Activated naive CD8-positive, alpha-beta T cell treated with anti-CD3 and anti-CD28 coated beads, Interleukin-2, amount 10 ng/mL, durations not matched to agents 7 days and 5 days (primary cell): ENCODE results near the gene ZCWPW1. TPM values are rescaled to one million over a fixed set of nuclear protein-coding genes. Genes with fewer than 3 reads are reported as not detected.
"Not testable (repeated sequence)": the region's sequence is repeated elsewhere in the genome, so short reads cannot be mapped to it uniquely, and the experiment has no call there.

ENCODE experiments used
- ATAC-seq: fragments of 150-1000 bp; cut with Tn5 transposase; one replicate; pipeline ENCODE4 v1.10.0; 2021; ENCODE audit warnings: low read depth, moderate library complexity
- POLR2A ChIA-PET: fragments of 350-600 bp; sonication (Branson Sonifier 250); formaldehyde crosslinking; loops from one replicate; lab custom pipeline; 2021; ENCODE audit warnings: antibody characterized with exemption; lab: Charles Lee
- DNase-seq: peaks from one replicate; pipeline ENCODE4 v3.0.0; 2021
- H3K27ac Mint-ChIP-seq: one replicate; pipeline ENCODE4 v1.8.0; 2022; ENCODE audit warnings: mild to moderate bottlenecking, mixed read lengths
- H3K27me3 Mint-ChIP-seq: one replicate; pipeline ENCODE4 v1.8.0; 2022; ENCODE audit warnings: mild to moderate bottlenecking, moderate library complexity, mixed read lengths
- H3K36me3 Mint-ChIP-seq: one replicate; pipeline ENCODE4 v1.8.0; 2021; ENCODE audit warnings: mild to moderate bottlenecking, mixed read lengths
- H3K4me1 Mint-ChIP-seq: one replicate; pipeline ENCODE4 v1.8.0; 2021; ENCODE audit warnings: mixed read lengths
- H3K4me3 Mint-ChIP-seq: one replicate; pipeline ENCODE4 v1.8.0; 2022; ENCODE audit warnings: mild to moderate bottlenecking, moderate library complexity, mixed read lengths
- H3K9me3 Mint-ChIP-seq: one replicate; pipeline ENCODE4 v1.8.0; 2021; ENCODE audit warnings: mixed read lengths
- total RNA-seq, 2 experiments: library from RNA; stranded (reverse); gene quantifications; one replicate each; pipeline ENCODE4 v1.2.3, GENCODE V29; 2021

The ZCWPW1 gene
- total RNA-seq, 2 experiments from 2014 or later, result 6.2 to 6.5 TPM

DNA sequence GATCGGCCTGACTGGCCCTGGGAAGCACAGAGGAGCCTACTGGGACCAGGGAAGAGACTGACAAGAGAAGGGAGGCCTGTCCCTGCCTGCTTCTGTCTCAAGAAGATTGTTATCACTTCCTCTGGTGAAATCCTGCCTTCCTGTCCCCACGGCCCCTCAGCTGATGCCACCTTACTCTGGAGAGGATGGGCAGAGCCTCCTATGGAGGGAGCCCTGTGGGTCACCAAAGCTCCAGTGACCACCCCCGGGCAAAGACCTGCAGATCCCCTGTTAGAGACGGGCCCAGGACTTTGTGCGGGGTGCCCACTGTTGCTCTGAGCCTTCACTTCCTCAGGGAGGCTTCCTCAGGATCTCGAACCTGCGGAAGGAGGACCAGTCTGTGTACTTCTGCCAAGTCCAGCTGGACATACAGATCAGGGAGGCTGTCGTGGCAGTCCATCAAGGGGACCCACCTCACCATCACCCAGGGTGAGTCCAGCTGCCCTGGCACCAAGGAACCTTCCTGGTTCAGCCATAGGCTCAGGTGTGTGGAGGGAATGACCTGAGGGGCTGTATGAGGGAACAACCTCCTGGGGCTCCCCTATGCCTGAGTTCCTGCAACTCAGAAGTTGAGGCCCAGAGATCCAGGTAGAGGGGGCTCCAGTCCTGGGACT, 72.0 kb downstream of the ZCWPW1 start:
- Mint-ChIP-seq H3K4me3 (no peak overlapping the region), H3K4me1 (peaks cover 12% of the 10 kb centered on the region), H3K27ac (peak overlapping the region; percentile 21), H3K36me3 (peaks cover 28% of the 10 kb centered on the region), H3K9me3 (no peaks in the 10 kb centered on the region), H3K27me3 (no peaks in the 10 kb centered on the region)
- POLR2A ChIA-PET, result interaction anchor here (1.4 kb wide), 1 partner anchor 9 kb away, joined by 5 read pairs; no protein-coding TSS in a partner anchor
- DNase-seq, result no peak
- ATAC-seq, result no peak

DNA sequence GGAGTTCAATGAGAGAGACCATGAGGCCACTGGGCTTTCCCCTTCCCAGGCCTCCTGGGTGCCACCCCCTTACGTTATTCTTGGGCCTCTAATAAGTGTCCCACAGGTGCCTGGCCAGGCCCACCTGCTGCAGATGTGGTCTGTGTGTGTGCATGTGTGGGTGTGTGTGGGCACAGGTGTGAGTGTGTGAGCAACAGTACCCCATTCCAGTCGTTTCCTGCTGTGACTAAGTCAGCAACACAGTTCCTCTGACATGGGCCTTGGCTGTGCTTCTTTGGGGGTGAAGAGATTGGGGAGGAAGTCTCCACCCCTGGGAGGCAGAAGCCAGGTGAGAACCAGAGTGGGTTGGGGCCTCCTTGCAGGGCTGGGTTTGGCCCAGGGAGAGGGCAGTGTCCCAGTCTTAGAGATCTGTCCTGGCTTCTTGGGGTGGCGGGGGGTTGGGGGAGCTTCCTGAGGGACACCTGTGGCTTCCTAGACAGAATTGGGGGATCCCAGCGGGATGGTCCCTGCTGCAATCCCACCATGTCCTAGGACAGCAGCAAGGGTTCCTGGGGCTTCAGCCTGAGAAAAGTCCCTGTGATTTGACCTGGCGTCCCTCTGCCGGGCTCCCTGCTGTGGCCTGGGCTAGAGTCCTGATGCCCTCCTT, 74.7 kb downstream of the ZCWPW1 start:
- Mint-ChIP-seq H3K4me1 (peaks cover 28% of the 10 kb centered on the region), H3K27ac (peak overlapping the region; percentile 95), H3K4me3 (peak overlapping the region; percentile 82), H3K9me3 (no peaks in the 10 kb centered on the region), H3K27me3 (no peaks in the 10 kb centered on the region), H3K36me3 (peaks cover 29% of the 10 kb centered on the region)
- POLR2A ChIA-PET, result interaction anchor here (0.8 to 1.5 kb wide), 3 partner anchors 15 to 75 kb away, joined by 3 to 5 read pairs (median 4); partner anchors contain the start of gene ZCWPW1
- peak; percentile 43 for DNase-seq
- ATAC-seq, result peak; percentile 48

- H3K36me3 Mint-ChIP-seq, result peaks cover 31% of the 10 kb centered on the region
- no peaks in the 10 kb centered on the region for H3K27me3 Mint-ChIP-seq
- peaks cover 28% of the 10 kb centered on the region for H3K4me1 Mint-ChIP-seq
- no peak for DNase-seq
- H3K27ac Mint-ChIP-seq, result peak overlapping the region; percentile 95
- POLR2A ChIA-PET, result interaction anchor here (0.6 to 1.5 kb wide), 6 partner anchors 16 to 188 kb away, joined by 3 to 5 read pairs (median 4); partner anchors contain the start of gene MEPCE
- peak overlapping the region; percentile 82 for H3K4me3 Mint-ChIP-seq
- ATAC-seq, result no peak
- H3K9me3 Mint-ChIP-seq, result no peaks in the 10 kb centered on the region
Observed at GRCh38 chr7:100352984-100353684, 75.4 kb downstream of the ZCWPW1 start.

GRCh38 chr7:100352230-100352781, 76.2 kb downstream of the ZCWPW1 start:
- H3K36me3 Mint-ChIP-seq, result peaks cover 36% of the 10 kb centered on the region
- POLR2A ChIA-PET, result interaction anchor here (0.6 to 1.5 kb wide), 5 partner anchors 16 to 187 kb away, joined by 3 to 5 read pairs (median 3); partner anchors contain the start of gene MEPCE
- peaks cover 31% of the 10 kb centered on the region for H3K4me1 Mint-ChIP-seq
- H3K4me3 Mint-ChIP-seq, result peak overlapping the region; percentile 82
- not testable (repeated sequence) for H3K9me3 Mint-ChIP-seq, H3K27me3 Mint-ChIP-seq
- peak; percentile 49 for DNase-seq
- H3K27ac Mint-ChIP-seq, result peak overlapping the region; percentile 95
- peak; percentile 83 for ATAC-seq

DNA sequence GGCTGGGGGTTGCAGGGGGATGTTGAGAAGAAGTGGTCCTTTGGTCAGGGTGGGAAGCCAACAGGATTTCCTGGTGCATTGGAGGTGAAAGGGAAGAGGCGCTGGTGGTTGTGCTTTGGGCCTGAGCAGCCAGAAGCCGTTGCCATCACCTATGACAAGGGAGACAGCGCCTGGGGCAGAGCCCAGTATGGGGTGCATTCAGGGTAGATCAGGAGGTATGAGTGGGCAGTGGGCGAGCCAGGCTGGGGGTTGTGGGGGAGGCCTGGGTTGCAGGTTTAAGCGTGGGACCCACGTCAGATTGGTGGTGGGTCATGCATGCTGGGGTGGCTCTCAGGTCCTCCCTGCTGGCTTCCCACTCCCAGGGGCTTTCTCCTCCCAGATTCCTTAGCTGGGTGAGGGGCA, 76.8 kb downstream of the ZCWPW1 start:
- Mint-ChIP-seq H3K36me3 (peaks cover 40% of the 10 kb centered on the region), H3K4me3 (peak overlapping the region; percentile 82), H3K9me3 (no peaks in the 10 kb centered on the region), H3K4me1 (peaks cover 33% of the 10 kb centered on the region), H3K27me3 (no peaks in the 10 kb centered on the region), H3K27ac (peak overlapping the region; percentile 95)
- DNase-seq (no peak), ATAC-seq (peak; percentile 34)
- POLR2A ChIA-PET, result interaction anchor here (0.6 kb wide), 1 partner anchor 963 kb away, joined by 7 read pairs; no protein-coding TSS in a partner anchor

Other genes with a start within 250 kb of the ZCWPW1 start
- gene PVRIG, start 208.8 kb downstream of the ZCWPW1 start, total RNA-seq, result 10 to 100 TPM; 86.1 to 86.2 TPM
- not detected for gene SPDYE3, start 121.0 kb downstream of the ZCWPW1 start, total RNA-seq
- 10 to 100 TPM; 91.3 to 96.4 TPM for gene PILRB, start 70.6 kb downstream of the ZCWPW1 start, total RNA-seq
- gene PILRA, start 55.2 kb downstream of the ZCWPW1 start, total RNA-seq, result 1 to 10 TPM; 4.1 to 5.1 TPM
- 10 to 100 TPM; 48.5 to 49.0 TPM for gene MEPCE, start 1.1 kb upstream of the ZCWPW1 start, total RNA-seq
- gene PPP1R35, start 7.8 kb upstream of the ZCWPW1 start, total RNA-seq, result 10 to 100 TPM; 84.4 to 93.6 TPM
- 1 to 10 TPM; 3.5 to 5.9 TPM for gene SPACDR, start 35.6 kb upstream of the ZCWPW1 start, total RNA-seq
- gene TSC22D4, start 50.5 kb upstream of the ZCWPW1 start, total RNA-seq, result 100 to 1,000 TPM; 157 to 159 TPM
- gene NYAP1, start 55.2 kb upstream of the ZCWPW1 start, total RNA-seq, result under 1 TPM; 0.42 to 0.54 TPM
- 10 to 100 TPM; 51.6 to 54.7 TPM for gene AGFG2, start 110.5 kb upstream of the ZCWPW1 start, total RNA-seq
- 10 to 100 TPM; 54.3 to 57.6 TPM for gene SAP25, start 145.2 kb upstream of the ZCWPW1 start, total RNA-seq
- gene LRCH4, start 157.4 kb upstream of the ZCWPW1 start, total RNA-seq, result 100 to 1,000 TPM; 239 to 258 TPM
- gene FBXO24, start 157.6 kb upstream of the ZCWPW1 start, total RNA-seq, result 1 to 10 TPM; 1.1 to 1.2 TPM
- gene PCOLCE, start 173.7 kb upstream of the ZCWPW1 start, total RNA-seq, result 10 to 100 TPM; 14.4 to 16.4 TPM
- gene MOSPD3, start 183.8 kb upstream of the ZCWPW1 start, total RNA-seq, result 10 to 100 TPM; 27.4 TPM
- 10 to 100 TPM in 1 of 2 experiments, 1 to 10 TPM in 1; 9.1 to 11.0 TPM for gene TFR2, start 212.8 kb upstream of the ZCWPW1 start, total RNA-seq
- not detected for gene ACTL6B, start 227.7 kb upstream of the ZCWPW1 start, total RNA-seq
- gene GNB2, start 245.0 kb upstream of the ZCWPW1 start, total RNA-seq, result 100 to 1,000 TPM; 203 to 216 TPM